ENCODE measurements around the gene ZNF827. TPM values are rescaled to one million over a fixed set of nuclear protein-coding genes. Genes with fewer than 3 reads are reported as not detected.

The ZNF827 gene
- total RNA-seq, 3 donors from 2014 or later: 18.6 to 21.1 (median 19.0) TPM

DNA sequence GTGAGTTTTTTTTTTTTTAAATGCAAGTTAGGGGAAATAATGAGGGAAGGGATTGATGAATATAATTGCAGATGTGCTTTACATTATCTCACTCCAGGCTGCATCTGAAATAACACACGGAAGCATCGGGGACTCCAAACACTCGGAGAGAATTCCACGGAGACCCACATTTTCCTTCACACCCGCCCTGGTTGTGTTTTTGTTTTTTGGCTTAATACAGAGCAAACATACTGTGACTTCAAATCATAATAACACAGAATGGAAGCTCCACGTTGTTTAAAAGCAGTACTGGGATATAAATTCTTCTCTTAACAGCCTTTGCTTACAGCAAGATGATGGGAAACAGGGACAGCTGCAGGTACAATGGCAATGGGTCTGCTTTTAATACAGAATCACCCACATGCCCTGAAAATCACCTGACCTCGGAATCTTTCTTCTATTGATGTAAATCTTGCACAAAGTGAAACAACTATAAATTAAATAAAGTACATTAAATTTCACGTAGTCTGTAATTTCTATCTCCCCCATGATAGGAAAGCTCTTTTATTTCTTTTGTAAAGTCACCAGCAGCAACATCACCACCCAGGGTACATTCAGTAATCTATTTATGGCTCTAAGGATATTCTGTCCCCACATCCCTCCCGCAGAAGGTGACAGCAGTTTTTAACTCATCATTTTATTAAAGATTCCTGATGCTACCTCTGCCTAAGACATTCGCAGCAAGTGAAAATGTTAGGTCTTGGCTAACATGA, 119.3 kb downstream of the ZNF827 start:
- H3K9me3 ChIP-seq: no peaks in the 10 kb centered on the region
- H3K27ac ChIP-seq: no peak overlapping the region
- intact Hi-C loops (cut with DNase I; ENCODE audit: low total_unique reads): no loop called here
- peaks cover 4% of the 10 kb centered on the region for H3K36me3 ChIP-seq
- no peak for TF ChIP-seq POLR2A (IDR thresholded peaks at IDR 0.05)
- TF ChIP-seq, protein P1, sequence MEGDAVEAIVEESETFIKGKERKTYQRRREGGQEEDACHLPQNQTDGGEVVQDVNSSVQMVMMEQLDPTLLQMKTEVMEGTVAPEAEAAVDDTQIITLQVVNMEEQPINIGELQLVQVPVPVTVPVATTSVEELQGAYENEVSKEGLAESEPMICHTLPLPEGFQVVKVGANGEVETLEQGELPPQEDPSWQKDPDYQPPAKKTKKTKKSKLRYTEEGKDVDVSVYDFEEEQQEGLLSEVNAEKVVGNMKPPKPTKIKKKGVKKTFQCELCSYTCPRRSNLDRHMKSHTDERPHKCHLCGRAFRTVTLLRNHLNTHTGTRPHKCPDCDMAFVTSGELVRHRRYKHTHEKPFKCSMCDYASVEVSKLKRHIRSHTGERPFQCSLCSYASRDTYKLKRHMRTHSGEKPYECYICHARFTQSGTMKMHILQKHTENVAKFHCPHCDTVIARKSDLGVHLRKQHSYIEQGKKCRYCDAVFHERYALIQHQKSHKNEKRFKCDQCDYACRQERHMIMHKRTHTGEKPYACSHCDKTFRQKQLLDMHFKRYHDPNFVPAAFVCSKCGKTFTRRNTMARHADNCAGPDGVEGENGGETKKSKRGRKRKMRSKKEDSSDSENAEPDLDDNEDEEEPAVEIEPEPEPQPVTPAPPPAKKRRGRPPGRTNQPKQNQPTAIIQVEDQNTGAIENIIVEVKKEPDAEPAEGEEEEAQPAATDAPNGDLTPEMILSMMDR (IDR thresholded peaks at IDR 0.05): no peak
- TF ChIP-seq POLR2AphosphoS5 (IDR thresholded peaks at IDR 0.05): no peak
- no peaks in the 10 kb centered on the region for H3K4me1 ChIP-seq
- H3K4me3 ChIP-seq: no peak overlapping the region
- no peak for DNase-seq (ENCODE audit: low spot score in 2 of 2)
- H3K27me3 ChIP-seq: no peaks in the 10 kb centered on the region

DNA sequence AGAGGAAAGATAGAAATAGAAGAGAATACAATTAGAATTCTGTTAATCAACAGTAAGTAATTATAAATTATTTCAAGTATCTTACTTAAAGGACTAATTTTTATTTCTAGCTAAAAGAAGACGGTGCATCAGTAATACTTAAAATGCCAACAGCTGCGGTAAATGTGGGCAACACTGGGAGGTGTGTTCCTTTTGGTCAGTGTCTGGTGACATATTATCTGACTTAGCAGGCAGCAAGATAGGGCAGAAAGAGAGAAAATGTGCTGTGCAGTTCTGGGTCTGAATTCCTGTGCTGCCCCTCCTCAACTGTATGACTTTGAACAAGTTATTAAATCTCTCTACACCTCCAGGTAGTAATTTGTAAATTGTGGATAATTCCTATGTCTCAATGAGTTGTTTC, 120.6 kb downstream of the ZNF827 start:
- Histone ChIP-seq H3K36me3 (peaks cover 4% of the 10 kb centered on the region), H3K27me3 (no peaks in the 10 kb centered on the region), H3K27ac (no peak overlapping the region), H3K4me1 (no peaks in the 10 kb centered on the region), H3K4me3 (no peak overlapping the region), H3K9me3 (no peaks in the 10 kb centered on the region)
- TF ChIP-seq, protein P1 (IDR thresholded peaks at IDR 0.05): no peak
- TF ChIP-seq POLR2A (IDR thresholded peaks at IDR 0.05): no peak
- no peak for DNase-seq (ENCODE audit: low spot score in 2 of 2)
- intact Hi-C loops (cut with DNase I; ENCODE audit: low total_unique reads): no loop called here

DNA sequence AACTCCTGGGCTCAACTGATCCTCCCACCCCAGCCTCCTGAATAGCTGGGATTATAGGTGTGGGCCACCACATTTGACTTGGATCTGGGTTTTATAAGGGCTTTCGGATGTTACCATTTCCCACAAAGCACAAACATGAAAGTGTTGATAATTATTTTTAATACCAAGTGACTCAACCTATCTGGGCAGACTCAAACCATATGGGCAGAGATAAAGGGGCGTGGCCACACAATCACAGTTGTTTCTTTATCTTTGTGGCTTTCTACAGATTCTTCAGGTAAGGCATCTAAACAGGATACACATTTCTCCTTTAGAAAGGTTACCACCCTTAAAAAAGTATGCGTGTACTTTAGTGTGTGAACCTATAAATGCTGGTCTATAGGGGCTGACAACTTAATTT, 122.5 kb downstream of the ZNF827 start:
- intact Hi-C loops (cut with DNase I; ENCODE audit: low total_unique reads): no loop called here
- Histone ChIP-seq H3K9me3 (no peaks in the 10 kb centered on the region), H3K4me3 (no peak overlapping the region), H3K36me3 (peaks cover 4% of the 10 kb centered on the region), H3K27ac (no peak overlapping the region), H3K27me3 (no peaks in the 10 kb centered on the region), H3K4me1 (no peaks in the 10 kb centered on the region)
- TF ChIP-seq, protein P1 (IDR thresholded peaks at IDR 0.05): no peak
- TF ChIP-seq POLR2AphosphoS5 (IDR thresholded peaks at IDR 0.05) (no peak), POLR2A (IDR thresholded peaks at IDR 0.05) (no peak)
- DNase-seq (ENCODE audit: low spot score in 2 of 2): no peak

DNA sequence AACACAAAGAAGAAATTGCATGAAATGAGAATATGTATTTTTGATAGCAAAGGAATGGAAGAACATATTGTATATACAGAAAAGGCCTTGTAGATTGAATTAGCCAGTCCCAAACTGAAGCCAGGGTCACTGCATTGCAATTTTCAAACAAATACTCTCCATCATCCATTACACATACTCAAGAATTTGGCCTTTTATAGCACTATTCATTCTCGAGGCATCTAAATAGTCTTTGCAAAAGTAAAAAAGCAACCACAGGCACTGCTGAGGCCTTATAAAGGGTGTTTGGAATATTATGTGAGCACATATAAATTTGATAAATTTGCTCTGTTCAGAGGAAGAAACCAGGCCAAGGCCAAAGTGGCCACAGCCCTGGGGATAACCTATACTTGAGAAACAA, 123.0 kb downstream of the ZNF827 start:
- TF ChIP-seq, protein P1 (IDR thresholded peaks at IDR 0.05): no peak
- TF ChIP-seq POLR2AphosphoS5 (IDR thresholded peaks at IDR 0.05) (no peak), POLR2A (IDR thresholded peaks at IDR 0.05) (no peak)
- Histone ChIP-seq H3K36me3 (peaks cover 4% of the 10 kb centered on the region), H3K4me1 (no peaks in the 10 kb centered on the region), H3K27ac (no peak overlapping the region), H3K27me3 (no peaks in the 10 kb centered on the region), H3K9me3 (no peaks in the 10 kb centered on the region), H3K4me3 (no peak overlapping the region)
- no peak for DNase-seq (ENCODE audit: low spot score in 2 of 2)
- intact Hi-C loops (cut with DNase I; ENCODE audit: low total_unique reads): no loop called here

DNA sequence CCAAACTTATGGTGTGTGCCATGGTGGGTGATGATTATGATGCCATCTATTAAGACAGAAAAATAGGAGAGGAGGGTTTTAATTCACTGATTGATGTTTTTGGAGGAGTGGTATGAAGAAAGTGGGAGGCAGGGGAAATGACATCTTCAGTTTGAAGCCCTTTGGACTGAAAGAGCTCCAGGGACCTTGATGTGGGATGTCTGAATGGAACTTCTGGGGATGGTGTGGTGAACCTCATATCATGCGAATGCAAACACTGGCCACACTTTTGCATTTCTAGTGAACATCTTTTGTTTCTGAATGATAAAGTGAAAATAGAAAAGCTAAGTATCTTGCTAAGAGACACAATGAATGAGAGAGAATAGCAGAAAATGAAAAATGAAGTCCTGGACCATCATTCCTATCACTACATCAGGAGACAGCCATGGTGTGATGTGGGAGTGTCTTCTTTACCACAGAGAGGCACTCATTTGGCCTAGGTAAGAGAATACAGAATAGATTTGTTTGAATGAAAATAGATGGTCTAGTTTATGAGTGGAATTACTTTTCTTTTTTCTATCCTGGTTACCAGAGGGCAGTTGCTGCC, 123.5 kb downstream of the ZNF827 start:
- DNase-seq (ENCODE audit: low spot score in 2 of 2): no peak
- Histone ChIP-seq H3K27me3 (no peaks in the 10 kb centered on the region), H3K27ac (no peak overlapping the region), H3K9me3 (no peaks in the 10 kb centered on the region), H3K4me1 (no peaks in the 10 kb centered on the region), H3K4me3 (no peak overlapping the region), H3K36me3 (peaks cover 4% of the 10 kb centered on the region)
- intact Hi-C loops (cut with DNase I; ENCODE audit: low total_unique reads): no loop called here
- TF ChIP-seq, protein P1 (IDR thresholded peaks at IDR 0.05): no peak
- no peak for TF ChIP-seq POLR2A (IDR thresholded peaks at IDR 0.05)
- TF ChIP-seq POLR2AphosphoS5 (IDR thresholded peaks at IDR 0.05): no peak
